ENCODE data around the gene RAB9A. TPM values are rescaled to one million over a fixed set of nuclear protein-coding genes. Genes with fewer than 3 reads are reported as not detected.
A peak's percentile ranks its signal among the peaks of the same experiment; 100 is the strongest.

RAB9A gene
- total RNA-seq, 1 donor from 2014 or later = 17.6 TPM

- Mint-ChIP-seq H3K27ac (peak overlapping the region; percentile 76), H3K9me3 (ENCODE audit: low read depth) (peaks cover 18% of the 10 kb centered on the region), H3K4me3 (ENCODE audit: low read depth) (no peak overlapping the region)
These were observed 3.0 kb downstream of the RAB9A start for GRCh38 chrX:13691841-13692371.

GRCh38 chrX:13692771-13693231 lies 3.9 kb downstream of the RAB9A start:
- peaks cover 6% of the 10 kb centered on the region for H3K36me3 Mint-ChIP-seq (ENCODE audit: insufficient read depth)
- H3K9me3 Mint-ChIP-seq (ENCODE audit: low read depth) = peaks cover 22% of the 10 kb centered on the region
- DNase-seq (ENCODE audit: low spot score, unreplicated experiment) = no peak
- TF ChIP-seq CTCF (IDR thresholded peaks at IDR 0.05; ENCODE audit: unreplicated experiment) = no peak
- H3K4me1 Mint-ChIP-seq (ENCODE audit: low read depth) = peaks cover 28% of the 10 kb centered on the region
- peak overlapping the region; percentile 4 for H3K4me3 Mint-ChIP-seq (ENCODE audit: low read depth)
- peak overlapping the region; percentile 56 for H3K27ac Mint-ChIP-seq
- H3K27me3 Mint-ChIP-seq = no peaks in the 10 kb centered on the region

More at GRCh38 chrX:13691841-13692371, 3.0 kb downstream of the RAB9A start:
- Mint-ChIP-seq H3K4me1 (ENCODE audit: low read depth) (peaks cover 28% of the 10 kb centered on the region), H3K36me3 (ENCODE audit: insufficient read depth) (peaks cover 5% of the 10 kb centered on the region), H3K27me3 (peaks cover 3% of the 10 kb centered on the region)
- TF ChIP-seq CTCF (IDR thresholded peaks at IDR 0.05; ENCODE audit: unreplicated experiment) = no peak
- no peak for DNase-seq (ENCODE audit: low spot score, unreplicated experiment)

GRCh38 chrX:13693341-13693961 lies 4.5 kb downstream of the RAB9A start:
- H3K4me3 Mint-ChIP-seq (ENCODE audit: low read depth) = no peak overlapping the region
- peak overlapping the region; percentile 56 for H3K27ac Mint-ChIP-seq
- H3K27me3 Mint-ChIP-seq = no peaks in the 10 kb centered on the region
- peaks cover 28% of the 10 kb centered on the region for H3K4me1 Mint-ChIP-seq (ENCODE audit: low read depth)
- H3K9me3 Mint-ChIP-seq (ENCODE audit: low read depth) = peaks cover 22% of the 10 kb centered on the region
- DNase-seq (ENCODE audit: low spot score, unreplicated experiment) = no peak
- no peak for TF ChIP-seq CTCF (IDR thresholded peaks at IDR 0.05; ENCODE audit: unreplicated experiment)
- peaks cover 6% of the 10 kb centered on the region for H3K36me3 Mint-ChIP-seq (ENCODE audit: insufficient read depth)

- Mint-ChIP-seq H3K4me3 (ENCODE audit: low read depth) (no peak overlapping the region), H3K27me3 (no peaks in the 10 kb centered on the region), H3K9me3 (ENCODE audit: low read depth) (peaks cover 22% of the 10 kb centered on the region), H3K27ac (no peak overlapping the region), H3K4me1 (ENCODE audit: low read depth) (peaks cover 27% of the 10 kb centered on the region), H3K36me3 (ENCODE audit: insufficient read depth) (peaks cover 6% of the 10 kb centered on the region)
- DNase-seq (ENCODE audit: low spot score, unreplicated experiment) = no peak
- TF ChIP-seq CTCF (IDR thresholded peaks at IDR 0.05; ENCODE audit: unreplicated experiment) = no peak
These were observed 5.4 kb downstream of the RAB9A start for GRCh38 chrX:13694359-13694758.

- peak overlapping the region; percentile 17 for H3K27ac Mint-ChIP-seq
- H3K4me3 Mint-ChIP-seq (ENCODE audit: low read depth) = no peak overlapping the region
- peaks cover 27% of the 10 kb centered on the region for H3K4me1 Mint-ChIP-seq (ENCODE audit: low read depth)
These were observed 6.1 kb downstream of the RAB9A start for GRCh38 chrX:13694983-13695382.

More at GRCh38 chrX:13694983-13695382, 6.1 kb downstream of the RAB9A start:
- no peak for TF ChIP-seq CTCF (IDR thresholded peaks at IDR 0.05; ENCODE audit: unreplicated experiment)
- Mint-ChIP-seq H3K36me3 (ENCODE audit: insufficient read depth) (peaks cover 6% of the 10 kb centered on the region), H3K27me3 (no peaks in the 10 kb centered on the region), H3K9me3 (ENCODE audit: low read depth) (peaks cover 22% of the 10 kb centered on the region)
- DNase-seq (ENCODE audit: low spot score, unreplicated experiment) = no peak
